Panc1 (cell line): ENCODE results near the gene PLEKHG4.

Experiments
- CTCF ChIP-seq: fragments of 450-650 bp; IDR thresholded peaks from 2 replicates; pipeline ENCODE4 v1.5.1; 2017; ENCODE audit warnings: mild to moderate bottlenecking
- POLR2AphosphoS5 ChIP-seq: IDR thresholded peaks from 2 replicates; pipeline ENCODE4 v1.6.1; 2012; ENCODE audit warnings: mild to moderate bottlenecking, low read depth, low read length, moderate library complexity
- REST ChIP-seq, 2 experiments: IDR thresholded peaks; 2 replicates each; pipeline ENCODE4 v1.6.1; 2011 to 2012; ENCODE audit warnings: low read depth in 2 of 2, control low read depth in 1 of 2, low read length in 1 of 2, mild to moderate bottlenecking in 1 of 2, moderate library complexity in 1 of 2; ENCODE audit not compliant: insufficient read depth in 1 of 2
- TCF7L2 ChIP-seq: IDR thresholded peaks from 2 replicates; pipeline ENCODE4 v1.6.1; 2011; ENCODE audit warnings: mild to moderate bottlenecking, low read depth, low read length, inconsistent platforms

- no peak for TF ChIP-seq CTCF
- TF ChIP-seq POLR2AphosphoS5 = no peak
- TF ChIP-seq TCF7L2 = no peak
- TF ChIP-seq REST (IDR thresholded peaks at IDR 0.05; ENCODE audit: insufficient read depth in 1 of 2, low read depth in 2 of 2, low read length in 1 of 2) = no peak
These were observed 21.9 kb downstream of the PLEKHG4 start for GRCh38 chr16:67301080-67301782.
